HepG2 (cell line): ENCODE results near the gene MBD2. TPM values are rescaled to one million over a fixed set of nuclear protein-coding genes. Genes with fewer than 3 reads are reported as not detected.

Experiments used
- ARNT ChIP-seq: fragments of 450-650 bp; IDR thresholded peaks from 2 replicates; pipeline ENCODE4 v1.6.1; 2017
- HES4 ChIP-seq: sonication (generic); formaldehyde crosslinking; IDR thresholded peaks from 2 replicates; pipeline ENCODE4 v1.9.0; 2021; ENCODE audit warnings: mild to moderate bottlenecking, missing genetic modification reagents, borderline replicate concordance
- HOXA9 ChIP-seq: sonication (generic); formaldehyde crosslinking; IDR thresholded peaks from 2 replicates; pipeline ENCODE4 v1.8.1; 2022; ENCODE audit warnings: missing genetic modification reagents, mild to moderate bottlenecking, moderate library complexity, borderline replicate concordance
- ISL2 ChIP-seq: sonication (generic); formaldehyde crosslinking; IDR thresholded peaks from 2 replicates; pipeline ENCODE4 v1.5.0; 2020; ENCODE audit warnings: missing genetic modification reagents
- KLF6 ChIP-seq: IDR thresholded peaks from 2 replicates; pipeline ENCODE4 v1.8.0; 2016; ENCODE audit warnings: missing biosample characterization, missing genetic modification reagents
- RBM22 ChIP-seq: fragments of 200-400 bp; formaldehyde crosslinking; optimal IDR thresholded peaks from 2 replicates; pipeline ENCODE3; 2017; ENCODE audit warnings: mild to moderate bottlenecking, low read length, moderate library complexity
- TCF12 ChIP-seq, 2 experiments: fragments of 450-650 bp in 1 of 2; sonication (generic) in 1 of 2; formaldehyde crosslinking in 1 of 2; IDR thresholded peaks; 2 replicates each; pipeline versions ENCODE4 v1.6.1 to v1.8.0; 2017 to 2022; ENCODE audit warnings: antibody characterized with exemption in 1 of 2, mild to moderate bottlenecking in 1 of 2, missing genetic modification reagents in 1 of 2, moderate library complexity in 1 of 2
- TEAD2 ChIP-seq: sonication (generic); formaldehyde crosslinking; IDR thresholded peaks from 2 replicates; pipeline ENCODE4 v1.9.0; 2021; ENCODE audit warnings: missing genetic modification reagents
- ZBTB3 ChIP-seq: sonication (generic); formaldehyde crosslinking; IDR thresholded peaks from 2 replicates; pipeline ENCODE4 v1.4.0; 2020; ENCODE audit warnings: low read depth, mild to moderate bottlenecking, moderate library complexity, missing genetic modification reagents, borderline replicate concordance
- ZNF781 ChIP-seq: sonication (generic); formaldehyde crosslinking; IDR thresholded peaks from 2 replicates; pipeline ENCODE4 v1.5.1; 2020; ENCODE audit warnings: borderline replicate concordance, mild to moderate bottlenecking, missing genetic modification reagents; ENCODE audit errors: not compliant biosample characterization
- polyA plus RNA-seq, 8 experiments: library from polyadenylated mRNA; depleted of rRNA in 3 of 8; stranded (reverse) in 7 of 8; unstranded in 1 of 8; fragments of >200 nt; fragmentation: Illumina TruSeq in 4 of 8; extraction: Trizol in 4 of 8; gene quantifications; 2 replicates each; pipeline versions ENCODE4 v1.2.1 to v1.2.3, GENCODE V29; 2011 to 2016; ENCODE audit warnings: low read depth in 4 of 8, missing spikeins in 1 of 8, mixed read lengths in 1 of 8; ENCODE audit not compliant: insufficient read depth in 1 of 8
- total RNA-seq, 5 experiments: library from RNA; depleted of rRNA; stranded (reverse); fragments of >200 nt; fragmentation: Illumina TruSeq; extraction: Trizol; gene quantifications; 2 replicates each; pipeline ENCODE4 v1.2.3, GENCODE V29; 2016; ENCODE audit warnings: low read depth in 1 of 5
- TF ChIP-seq, protein P1 (sequence below): sonication (generic); formaldehyde crosslinking; IDR thresholded peaks from 2 replicates; pipeline ENCODE4 v1.8.0; 2022; ENCODE audit warnings: mild to moderate bottlenecking, missing genetic modification reagents, moderate library complexity
- TF ChIP-seq, protein P2 (sequence below): sonication (generic); formaldehyde crosslinking; IDR thresholded peaks from one replicate; pipeline ENCODE4 v1.5.1; 2020; ENCODE audit warnings: mild to moderate bottlenecking, missing genetic modification reagents; ENCODE audit errors: not compliant biosample characterization
- TF ChIP-seq, protein P3 (sequence below): sonication (generic); formaldehyde crosslinking; IDR thresholded peaks from 2 replicates; pipeline ENCODE4 v1.8.1; 2023; ENCODE audit warnings: mild to moderate bottlenecking, moderate library complexity, missing genetic modification reagents
- TF ChIP-seq, protein P4 (sequence below): sonication (generic); formaldehyde crosslinking; IDR thresholded peaks from 2 replicates; pipeline ENCODE4 v1.8.0; 2022; ENCODE audit warnings: mild to moderate bottlenecking, missing genetic modification reagents, moderate library complexity
- TF ChIP-seq, protein P5 (sequence below): sonication (generic); formaldehyde crosslinking; IDR thresholded peaks from 2 replicates; pipeline ENCODE4 v1.8.0; 2023; ENCODE audit warnings: mild to moderate bottlenecking, missing genetic modification reagents

MBD2 gene
- total and polyA plus RNA-seq, 2 of the 13 experiments (the other 11 are each of a cell fraction or from before 2014, with no cell fraction given): 19.1 to 38.5 TPM

DNA sequence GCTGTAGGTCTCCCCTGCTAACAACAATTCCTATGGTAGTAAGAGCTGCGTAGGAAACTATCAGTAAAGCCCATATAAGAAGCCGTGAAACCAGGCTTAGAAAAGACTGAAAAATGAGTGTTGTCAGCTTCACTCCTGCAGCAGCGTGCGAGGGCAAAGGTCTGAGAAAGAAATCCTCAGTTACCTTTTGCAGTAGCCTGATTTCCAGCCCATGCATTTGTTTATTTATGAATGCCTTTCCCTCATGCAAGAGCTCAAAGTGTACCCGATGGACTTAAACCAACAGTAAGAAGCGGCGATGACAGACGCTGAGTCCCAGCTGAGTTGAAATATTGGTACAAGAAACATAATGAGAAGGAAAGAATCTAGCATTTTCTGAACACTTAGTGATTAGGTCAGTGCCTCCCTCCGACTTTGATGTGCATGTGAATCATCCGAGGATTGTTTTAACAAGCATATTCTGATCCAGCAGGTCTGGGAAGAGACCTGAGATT lies 29.8 kb upstream of the MBD2 start (continued):
- TF ChIP-seq, protein P1, sequence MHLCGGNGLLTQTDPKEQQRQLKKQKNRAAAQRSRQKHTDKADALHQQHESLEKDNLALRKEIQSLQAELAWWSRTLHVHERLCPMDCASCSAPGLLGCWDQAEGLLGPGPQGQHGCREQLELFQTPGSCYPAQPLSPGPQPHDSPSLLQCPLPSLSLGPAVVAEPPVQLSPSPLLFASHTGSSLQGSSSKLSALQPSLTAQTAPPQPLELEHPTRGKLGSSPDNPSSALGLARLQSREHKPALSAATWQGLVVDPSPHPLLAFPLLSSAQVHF (CRISPR knock-in tag): no peak
- TF ChIP-seq HOXA9 (CRISPR knock-in tag) (no peak), ZBTB3 (CRISPR knock-in tag) (no peak), TCF12 (IDR thresholded peaks at IDR 0.05) (no peak), TCF12 (CRISPR knock-in tag; IDR thresholded peaks at IDR 0.05) (no peak), RBM22 (no peak), HES4 (no peak), ZNF781 (CRISPR knock-in tag) (no peak), ISL2 (0 out of 2 replicates have a peak, but pooled peaks have one; percentile 20), KLF6 (CRISPR knock-in tag) (no peak; the same call in 1 of the 2 replicates), TEAD2 (CRISPR knock-in tag) (no peak), ARNT (no peak)
- TF ChIP-seq, protein P2, sequence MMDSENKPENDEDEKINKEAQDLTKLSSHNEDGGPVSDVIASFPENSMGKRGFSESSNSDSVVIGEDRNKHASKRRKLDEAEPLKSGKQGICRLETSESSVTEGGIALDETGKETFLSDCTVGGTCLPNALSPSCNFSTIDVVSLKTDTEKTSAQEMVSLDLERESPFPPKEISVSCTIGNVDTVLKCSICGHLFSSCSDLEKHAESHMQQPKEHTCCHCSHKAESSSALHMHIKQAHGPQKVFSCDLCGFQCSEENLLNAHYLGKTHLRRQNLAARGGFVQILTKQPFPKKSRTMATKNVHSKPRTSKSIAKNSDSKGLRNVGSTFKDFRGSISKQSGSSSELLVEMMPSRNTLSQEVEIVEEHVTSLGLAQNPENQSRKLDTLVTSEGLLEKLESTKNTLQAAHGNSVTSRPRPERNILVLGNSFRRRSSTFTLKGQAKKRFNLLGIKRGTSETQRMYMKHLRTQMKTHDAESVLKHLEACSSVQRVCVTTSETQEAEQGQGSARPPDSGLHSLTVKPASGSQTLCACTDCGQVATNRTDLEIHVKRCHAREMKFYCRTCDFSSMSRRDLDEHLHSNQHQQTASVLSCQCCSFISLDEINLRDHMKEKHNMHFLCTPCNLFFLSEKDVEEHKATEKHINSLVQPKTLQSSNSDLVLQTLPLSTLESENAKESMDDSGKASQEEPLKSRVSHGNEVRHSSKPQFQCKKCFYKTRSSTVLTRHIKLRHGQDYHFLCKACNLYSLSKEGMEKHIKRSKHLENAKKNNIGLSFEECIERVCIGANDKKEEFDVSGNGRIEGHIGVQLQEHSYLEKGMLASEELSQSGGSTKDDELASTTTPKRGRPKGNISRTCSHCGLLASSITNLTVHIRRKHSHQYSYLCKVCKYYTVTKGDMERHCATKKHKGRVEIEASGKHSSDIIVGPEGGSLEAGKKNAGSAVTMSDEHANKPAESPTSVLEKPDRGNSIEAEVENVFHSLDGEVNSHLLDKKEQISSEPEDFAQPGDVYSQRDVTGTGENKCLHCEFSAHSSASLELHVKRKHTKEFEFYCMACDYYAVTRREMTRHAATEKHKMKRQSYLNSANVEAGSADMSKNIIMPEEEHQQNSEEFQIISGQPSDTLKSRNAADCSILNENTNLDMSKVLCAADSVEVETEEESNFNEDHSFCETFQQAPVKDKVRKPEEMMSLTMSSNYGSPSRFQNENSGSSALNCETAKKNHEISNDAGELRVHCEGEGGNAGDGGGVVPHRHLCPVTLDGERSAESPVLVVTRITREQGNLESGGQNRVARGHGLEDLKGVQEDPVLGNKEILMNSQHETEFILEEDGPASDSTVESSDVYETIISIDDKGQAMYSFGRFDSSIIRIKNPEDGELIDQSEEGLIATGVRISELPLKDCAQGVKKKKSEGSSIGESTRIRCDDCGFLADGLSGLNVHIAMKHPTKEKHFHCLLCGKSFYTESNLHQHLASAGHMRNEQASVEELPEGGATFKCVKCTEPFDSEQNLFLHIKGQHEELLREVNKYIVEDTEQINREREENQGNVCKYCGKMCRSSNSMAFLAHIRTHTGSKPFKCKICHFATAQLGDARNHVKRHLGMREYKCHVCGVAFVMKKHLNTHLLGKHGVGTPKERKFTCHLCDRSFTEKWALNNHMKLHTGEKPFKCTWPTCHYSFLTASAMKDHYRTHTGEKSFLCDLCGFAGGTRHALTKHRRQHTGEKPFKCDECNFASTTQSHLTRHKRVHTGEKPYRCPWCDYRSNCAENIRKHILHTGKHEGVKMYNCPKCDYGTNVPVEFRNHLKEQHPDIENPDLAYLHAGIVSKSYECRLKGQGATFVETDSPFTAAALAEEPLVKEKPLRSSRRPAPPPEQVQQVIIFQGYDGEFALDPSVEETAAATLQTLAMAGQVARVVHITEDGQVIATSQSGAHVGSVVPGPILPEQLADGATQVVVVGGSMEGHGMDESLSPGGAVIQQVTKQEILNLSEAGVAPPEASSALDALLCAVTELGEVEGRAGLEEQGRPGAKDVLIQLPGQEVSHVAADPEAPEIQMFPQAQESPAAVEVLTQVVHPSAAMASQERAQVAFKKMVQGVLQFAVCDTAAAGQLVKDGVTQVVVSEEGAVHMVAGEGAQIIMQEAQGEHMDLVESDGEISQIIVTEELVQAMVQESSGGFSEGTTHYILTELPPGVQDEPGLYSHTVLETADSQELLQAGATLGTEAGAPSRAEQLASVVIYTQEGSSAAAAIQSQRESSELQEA: no peak
- TF ChIP-seq, protein P3, sequence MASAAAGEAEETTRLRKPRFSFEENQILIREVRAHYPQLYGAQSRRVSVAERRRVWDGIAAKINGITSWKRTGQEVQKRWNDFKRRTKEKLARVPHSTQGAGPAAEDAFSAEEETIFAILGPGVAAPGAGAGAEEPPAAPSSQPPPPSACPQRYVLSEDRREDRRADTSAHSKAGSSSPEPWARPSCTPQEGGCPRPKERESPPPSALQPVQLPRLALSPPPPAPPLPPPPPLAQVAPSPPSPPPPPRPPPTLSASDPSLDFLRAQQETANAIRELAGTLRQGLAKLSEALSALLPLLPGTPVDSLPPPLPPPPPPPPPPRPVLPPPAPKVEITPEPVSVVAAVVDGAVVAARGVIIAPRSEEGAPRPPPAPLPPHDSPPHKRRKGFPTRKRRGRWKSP (CRISPR knock-in tag): peak; percentile 20; the same call in 1 of the 2 replicates
- TF ChIP-seq, protein P4, sequence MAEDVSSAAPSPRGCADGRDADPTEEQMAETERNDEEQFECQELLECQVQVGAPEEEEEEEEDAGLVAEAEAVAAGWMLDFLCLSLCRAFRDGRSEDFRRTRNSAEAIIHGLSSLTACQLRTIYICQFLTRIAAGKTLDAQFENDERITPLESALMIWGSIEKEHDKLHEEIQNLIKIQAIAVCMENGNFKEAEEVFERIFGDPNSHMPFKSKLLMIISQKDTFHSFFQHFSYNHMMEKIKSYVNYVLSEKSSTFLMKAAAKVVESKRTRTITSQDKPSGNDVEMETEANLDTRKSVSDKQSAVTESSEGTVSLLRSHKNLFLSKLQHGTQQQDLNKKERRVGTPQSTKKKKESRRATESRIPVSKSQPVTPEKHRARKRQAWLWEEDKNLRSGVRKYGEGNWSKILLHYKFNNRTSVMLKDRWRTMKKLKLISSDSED (CRISPR knock-in tag): no peak
- TF ChIP-seq, protein P5, sequence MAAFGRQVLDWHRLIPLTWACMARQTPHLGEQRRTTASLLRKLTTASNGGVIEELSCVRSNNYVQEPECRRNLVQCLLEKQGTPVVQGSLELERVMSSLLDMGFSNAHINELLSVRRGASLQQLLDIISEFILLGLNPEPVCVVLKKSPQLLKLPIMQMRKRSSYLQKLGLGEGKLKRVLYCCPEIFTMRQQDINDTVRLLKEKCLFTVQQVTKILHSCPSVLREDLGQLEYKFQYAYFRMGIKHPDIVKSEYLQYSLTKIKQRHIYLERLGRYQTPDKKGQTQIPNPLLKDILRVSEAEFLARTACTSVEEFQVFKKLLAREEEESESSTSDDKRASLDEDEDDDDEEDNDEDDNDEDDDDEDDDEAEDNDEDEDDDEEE (CRISPR knock-in tag): no peak
